Esophagus muscularis mucosa (tissue), 4 donors: ENCODE results near the gene MYOM3. TPM values are rescaled to one million over a fixed set of nuclear protein-coding genes. Genes with fewer than 3 reads are reported as not detected.
A peak's percentile ranks its signal among the peaks of the same experiment; 100 is the strongest.
"Not testable (repeated sequence)": the region's sequence is repeated elsewhere in the genome, so short reads cannot be mapped to it uniquely, and the experiment has no call there.

Experiments
- DNase-seq: peaks from one replicate; pipeline ENCODE4 v3.0.0-alpha.2; 2017; ENCODE audit errors: extremely low spot score
- H3K27ac ChIP-seq, 4 donors: fragments of 200-600 bp; sonication (generic); replicated peaks in 1 of 4; 1 replicate in 3 of 4; 2 replicates in 1 of 4; pipeline ENCODE4 v1.5.1; 2016 to 2019; ENCODE audit warnings: mild to moderate bottlenecking in 1 of 4
- H3K27me3 ChIP-seq, 4 donors: fragments of 200-600 bp; sonication (generic); one replicate each; pipeline versions ENCODE4 v1.5.1 to v1.6.0; 2016 to 2019
- H3K36me3 ChIP-seq, 4 donors: fragments of 200-600 bp; sonication (generic); one replicate each; pipeline ENCODE4 v1.5.1; 2016 to 2019
- H3K4me1 ChIP-seq, 4 donors: fragments of 200-600 bp; sonication (generic); one replicate each; pipeline ENCODE4 v1.5.1; 2016 to 2019
- H3K4me3 ChIP-seq, 4 donors: fragments of 200-600 bp; sonication (generic); 1 replicate in 2 of 4; 2 replicates in 2 of 4; pipeline ENCODE4 v1.5.1; 2016 to 2019; ENCODE audit warnings: mild to moderate bottlenecking in 4 of 4, moderate library complexity in 1 of 4
- H3K9me3 ChIP-seq, 4 donors: fragments of 200-600 bp; sonication (generic); 1 replicate in 3 of 4; 2 replicates in 1 of 4; pipeline ENCODE4 v1.5.1; 2016 to 2019
- EP300 ChIP-seq: sonication (generic); formaldehyde crosslinking; IDR thresholded peaks from one replicate; pipeline ENCODE4 v1.6.1; 2017; ENCODE audit warnings: antibody characterized with exemption
- POLR2A ChIP-seq: fragments of 450-650 bp; IDR thresholded peaks from one replicate; pipeline ENCODE4 v1.6.1; 2017; ENCODE audit warnings: antibody characterized with exemption, moderate library complexity, mild to moderate bottlenecking, low read depth
- POLR2AphosphoS5 ChIP-seq, 2 donors: sonication (generic); formaldehyde crosslinking; IDR thresholded peaks; one replicate each; pipeline ENCODE4 v1.6.1; 2017; ENCODE audit warnings: antibody characterized with exemption in 2 of 2
- WGBS: methylation state at CpG from one replicate; pipeline ENCODE4 v1.1.5; 2018; 5-methylcytosine and 5-hydroxymethylcytosine counted together
- intact Hi-C: fragments of 100-400 bp; cut with DNase I; formaldehyde crosslinking; loops from one replicate; pipeline ENCODE4 v1.15.1; 2023
- total RNA-seq, 4 donors: library from RNA; depleted of rRNA; stranded (reverse); fragments of >200 nt; gene quantifications; one replicate each; pipeline versions ENCODE4 v1.1.0 to v1.2.1, GENCODE V29; 2016
- TF ChIP-seq, protein P1 (sequence below), 3 experiments: fragments of 200-600 bp in 2 of 3; fragments of 450-650 bp in 1 of 3; sonication (generic) in 2 of 3; IDR thresholded peaks; one replicate each; pipeline ENCODE4 v1.5.1; 2017 to 2019; ENCODE audit warnings: antibody characterized with exemption in 3 of 3, mild to moderate bottlenecking in 2 of 3, moderate library complexity in 1 of 3

The MYOM3 gene
- total RNA-seq, 4 donors from 2014 or later, result 0.17 to 2.5 (median 1.4) TPM

DNA sequence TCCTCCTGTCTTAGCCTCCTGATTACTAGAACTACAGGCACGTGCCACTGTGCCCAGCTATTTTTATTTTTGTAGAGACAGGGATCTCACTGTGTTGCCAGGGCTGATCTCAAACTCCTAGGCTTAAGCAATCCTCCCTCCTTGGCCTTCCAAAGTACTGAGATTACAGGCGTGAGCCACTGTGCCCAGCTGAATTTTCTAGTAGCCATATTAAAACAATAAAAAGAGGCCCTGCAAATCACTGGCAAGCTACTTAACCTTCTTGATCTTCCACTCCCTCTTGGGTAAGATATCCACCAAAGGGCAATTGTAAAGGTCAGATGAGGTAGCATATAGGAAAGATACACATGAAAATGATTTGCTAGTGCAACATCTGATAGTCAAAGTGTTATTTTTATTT is 66.2 kb downstream of the MYOM3 start:
- intact Hi-C loops, result no loop called here
- no peak overlapping the region for H3K4me3 ChIP-seq
- no peaks in the 10 kb centered on the region for H3K36me3 ChIP-seq
- H3K27ac ChIP-seq, result peak overlapping the region; percentile 51 to 76 (median 62)
- peaks cover 16 to 22% (median 20%) of the 10 kb centered on the region in 4 donors for H3K4me1 ChIP-seq
- TF ChIP-seq EP300, result no peak
- H3K9me3 ChIP-seq, result no peaks in the 10 kb centered on the region
- WGBS, result 40% methylated on average over 2 of the region's 2 CpGs
- no peak for DNase-seq
- no peaks in the 10 kb centered on the region for H3K27me3 ChIP-seq

DNA sequence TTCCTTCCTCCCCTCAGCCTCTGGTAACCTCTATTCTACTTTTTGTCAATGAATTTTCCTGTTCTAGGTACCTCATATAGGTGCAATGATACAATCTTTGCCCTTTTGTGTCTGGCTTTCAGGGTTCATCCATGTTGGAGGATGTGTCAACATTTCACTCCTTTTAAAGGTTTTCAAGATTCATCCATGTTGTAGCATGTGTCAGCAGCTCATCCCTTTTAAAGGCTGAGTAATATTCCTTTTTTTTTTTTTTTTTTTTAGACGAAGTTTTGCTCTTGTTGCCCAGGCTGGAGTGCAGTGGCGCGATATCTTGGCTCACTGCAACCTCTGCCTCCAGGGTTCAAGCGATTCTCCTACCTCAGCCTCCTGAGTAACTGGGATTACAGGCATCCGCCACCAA is 67.3 kb downstream of the MYOM3 start:
- intact Hi-C loops, H3K27ac ChIP-seq, DNase-seq, H3K9me3 ChIP-seq, H3K4me3 ChIP-seq, H3K36me3 ChIP-seq, H3K27me3 ChIP-seq: not testable (repeated sequence)
- H3K4me1 ChIP-seq, result peaks cover 16 to 22% (median 20%) of the 10 kb centered on the region in 4 donors
- WGBS, result 97% methylated on average over 5 of the region's 5 CpGs

DNA sequence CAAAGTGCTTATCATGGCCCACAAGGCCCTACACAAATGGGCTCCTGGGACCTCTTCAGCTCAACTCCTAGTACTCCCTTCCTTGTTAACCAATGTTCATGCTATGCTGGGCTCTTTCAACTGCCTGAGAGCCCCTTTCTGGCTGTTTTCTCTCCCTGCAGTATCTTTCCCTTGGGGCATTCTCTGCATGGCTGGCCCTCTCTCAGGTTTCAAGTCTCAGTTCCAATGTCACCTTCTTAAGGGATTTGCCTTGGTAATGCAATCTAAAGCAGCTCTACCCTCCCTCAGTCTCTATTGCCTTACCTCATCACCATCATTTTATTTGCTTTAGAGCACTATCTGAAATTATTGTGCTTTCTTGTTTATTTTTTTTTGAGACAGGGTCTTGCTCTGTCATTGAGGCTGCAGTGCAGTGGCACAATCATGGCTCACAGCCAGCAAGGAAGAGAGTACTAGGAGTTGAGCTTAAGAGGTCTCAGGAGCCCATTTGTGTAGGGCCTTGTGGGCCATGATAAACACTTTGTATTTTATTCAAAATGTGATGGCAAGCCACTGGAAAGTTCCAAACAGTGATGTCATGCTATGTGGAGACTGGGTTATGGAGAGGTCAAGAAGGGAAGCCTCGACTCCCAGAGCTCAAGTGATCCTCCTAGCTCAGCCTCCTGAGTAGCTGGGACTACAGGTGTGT is 68.4 kb downstream of the MYOM3 start:
- H3K36me3 ChIP-seq, result no peaks in the 10 kb centered on the region
- WGBS, result 63% methylated on average over 1 of the region's 1 CpG
- intact Hi-C loops, result no loop called here
- no peak overlapping the region for H3K27ac ChIP-seq
- no peaks in the 10 kb centered on the region for H3K9me3 ChIP-seq
- TF ChIP-seq POLR2AphosphoS5 (IDR thresholded peaks at IDR 0.05), result no peak
- TF ChIP-seq, protein P1, sequence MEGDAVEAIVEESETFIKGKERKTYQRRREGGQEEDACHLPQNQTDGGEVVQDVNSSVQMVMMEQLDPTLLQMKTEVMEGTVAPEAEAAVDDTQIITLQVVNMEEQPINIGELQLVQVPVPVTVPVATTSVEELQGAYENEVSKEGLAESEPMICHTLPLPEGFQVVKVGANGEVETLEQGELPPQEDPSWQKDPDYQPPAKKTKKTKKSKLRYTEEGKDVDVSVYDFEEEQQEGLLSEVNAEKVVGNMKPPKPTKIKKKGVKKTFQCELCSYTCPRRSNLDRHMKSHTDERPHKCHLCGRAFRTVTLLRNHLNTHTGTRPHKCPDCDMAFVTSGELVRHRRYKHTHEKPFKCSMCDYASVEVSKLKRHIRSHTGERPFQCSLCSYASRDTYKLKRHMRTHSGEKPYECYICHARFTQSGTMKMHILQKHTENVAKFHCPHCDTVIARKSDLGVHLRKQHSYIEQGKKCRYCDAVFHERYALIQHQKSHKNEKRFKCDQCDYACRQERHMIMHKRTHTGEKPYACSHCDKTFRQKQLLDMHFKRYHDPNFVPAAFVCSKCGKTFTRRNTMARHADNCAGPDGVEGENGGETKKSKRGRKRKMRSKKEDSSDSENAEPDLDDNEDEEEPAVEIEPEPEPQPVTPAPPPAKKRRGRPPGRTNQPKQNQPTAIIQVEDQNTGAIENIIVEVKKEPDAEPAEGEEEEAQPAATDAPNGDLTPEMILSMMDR (IDR thresholded peaks at IDR 0.05), result no peak
- TF ChIP-seq POLR2A, result no peak
- TF ChIP-seq EP300, result no peak
- H3K4me3 ChIP-seq, result no peak overlapping the region
- no peaks in the 10 kb centered on the region for H3K27me3 ChIP-seq
- peaks cover 16 to 22% (median 20%) of the 10 kb centered on the region in 4 donors for H3K4me1 ChIP-seq
- DNase-seq, result no peak

DNA sequence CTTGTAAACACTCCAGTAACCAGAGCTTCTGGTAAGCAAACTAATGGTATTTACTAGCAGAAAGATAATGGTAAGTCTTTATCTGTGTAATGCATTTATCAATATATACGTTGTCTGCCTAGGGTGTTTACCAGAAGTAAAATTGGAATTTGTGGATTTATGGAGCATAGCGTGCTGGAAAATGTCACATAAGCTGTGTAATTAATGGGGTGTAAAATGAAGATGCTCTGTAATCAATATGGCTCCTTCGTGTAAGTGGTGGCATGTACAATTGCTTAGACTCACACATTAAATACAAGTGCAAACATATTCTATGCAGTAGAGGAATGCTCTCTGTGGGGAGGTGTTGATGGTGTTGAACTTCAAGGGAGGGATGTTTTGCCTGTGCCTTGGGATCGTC is 69.6 kb downstream of the MYOM3 start:
- WGBS, result 78% methylated on average over 4 of the region's 4 CpGs
- intact Hi-C loops, result no loop called here
- Histone ChIP-seq H3K27ac (no peak overlapping the region), H3K36me3 (no peaks in the 10 kb centered on the region), H3K4me3 (no peak overlapping the region), H3K27me3 (no peaks in the 10 kb centered on the region), H3K4me1 (peaks cover 16 to 19% (median 18%) of the 10 kb centered on the region in 4 donors), H3K9me3 (no peaks in the 10 kb centered on the region)
- DNase-seq, result no peak
- TF ChIP-seq EP300 (no peak), POLR2A (no peak), POLR2AphosphoS5 (IDR thresholded peaks at IDR 0.05) (no peak)
- TF ChIP-seq, protein P1 (IDR thresholded peaks at IDR 0.05), result no peak

DNA sequence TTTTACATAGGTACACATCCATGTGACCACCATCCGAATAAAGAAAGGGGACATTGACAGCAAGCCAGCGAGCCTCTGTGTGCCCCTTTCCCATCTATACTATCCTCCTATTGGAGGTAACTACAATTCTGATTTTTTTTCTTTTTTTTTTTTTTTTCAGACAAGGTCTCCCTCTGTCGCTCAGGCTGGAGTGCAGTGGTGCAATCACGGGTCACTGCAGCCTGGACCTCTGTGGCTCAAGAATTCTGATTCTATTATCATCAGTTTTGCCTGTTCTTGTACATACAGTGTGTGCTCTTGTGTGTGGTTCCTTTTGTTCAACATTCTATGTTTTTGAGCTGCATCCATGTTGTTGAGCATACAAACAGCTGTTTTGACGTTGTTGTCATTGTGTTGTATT is 75.8 kb downstream of the MYOM3 start:
- 84% methylated on average over 5 of the region's 5 CpGs for WGBS
- H3K9me3 ChIP-seq, result no peaks in the 10 kb centered on the region
- no peak for DNase-seq
- intact Hi-C loops, result no loop called here
- no peak overlapping the region for H3K27ac ChIP-seq
- H3K4me3 ChIP-seq, result no peak overlapping the region
- no peaks in the 10 kb centered on the region for H3K36me3 ChIP-seq
- no peaks in the 10 kb centered on the region for H3K27me3 ChIP-seq
- H3K4me1 ChIP-seq, result no peaks in the 10 kb centered on the region
- TF ChIP-seq EP300, result no peak
- TF ChIP-seq POLR2AphosphoS5 (IDR thresholded peaks at IDR 0.05), result no peak
- no peak for TF ChIP-seq POLR2A
- TF ChIP-seq, protein P1 (IDR thresholded peaks at IDR 0.05), result no peak

DNA sequence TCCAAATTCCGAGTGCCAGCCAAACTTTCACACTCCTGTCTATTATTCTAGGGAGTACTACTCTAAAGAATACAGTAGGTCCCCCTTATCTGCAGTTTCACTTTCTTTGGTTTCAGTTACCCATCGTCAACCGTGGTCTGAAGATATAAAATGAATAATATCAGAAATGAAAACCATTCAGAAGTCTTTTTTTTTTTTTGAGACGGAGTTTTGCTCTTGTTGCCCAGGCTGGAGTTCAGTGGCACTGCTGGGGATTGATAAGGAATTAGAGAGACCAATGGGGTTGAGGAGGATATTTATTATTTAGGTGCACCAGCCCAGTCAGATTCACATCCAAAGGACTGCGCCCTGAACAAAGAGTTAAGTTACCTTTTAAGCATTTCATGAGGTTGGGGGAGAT is 79.0 kb downstream of the MYOM3 start:
- Histone ChIP-seq H3K4me1 (peaks cover 0 to 5% (median 3%) of the 10 kb centered on the region in 4 donors), H3K9me3 (no peaks in the 10 kb centered on the region), H3K27me3 (no peaks in the 10 kb centered on the region), H3K27ac (no peak overlapping the region), H3K36me3 (no peaks in the 10 kb centered on the region), H3K4me3 (no peak overlapping the region)
- TF ChIP-seq POLR2AphosphoS5 (IDR thresholded peaks at IDR 0.05) (no peak), EP300 (no peak), POLR2A (no peak)
- TF ChIP-seq, protein P1 (IDR thresholded peaks at IDR 0.05), result no peak
- intact Hi-C loops, result no loop called here
- DNase-seq, result no peak
- WGBS, result 83% methylated on average over 5 of the region's 5 CpGs

DNA sequence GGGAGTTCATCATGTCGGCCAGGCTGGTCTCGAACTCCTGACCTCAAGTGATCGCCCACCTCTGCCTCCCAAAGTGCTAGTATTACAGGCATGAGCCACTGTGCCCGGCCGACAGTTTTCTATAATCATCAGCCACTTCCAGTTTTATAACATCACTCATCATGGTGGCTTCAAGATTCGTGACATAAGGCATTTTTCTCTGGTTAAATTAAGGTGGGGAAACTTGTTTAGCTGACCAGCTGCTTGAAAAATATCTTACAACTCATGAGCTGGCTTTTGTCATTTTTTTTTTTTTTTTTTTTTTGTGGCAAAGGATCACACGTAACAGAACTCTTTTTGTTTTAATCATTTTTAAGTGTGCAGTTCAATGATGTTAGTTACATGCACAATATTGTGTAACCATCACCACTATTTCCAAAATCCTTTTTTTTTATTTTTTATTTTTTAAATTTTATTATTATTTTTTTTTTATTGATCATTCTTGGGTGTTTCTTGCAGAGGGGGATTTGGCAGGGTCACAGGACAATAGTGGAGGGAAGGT is 80.9 kb downstream of the MYOM3 start:
- intact Hi-C loops, H3K9me3 ChIP-seq, H3K36me3 ChIP-seq, H3K4me3 ChIP-seq, H3K27me3 ChIP-seq, DNase-seq: not testable (repeated sequence)
- peak overlapping the region in 1 of 4 donors; percentile 22 for H3K27ac ChIP-seq
- H3K4me1 ChIP-seq, result peaks cover 0 to 10% (median 7%) of the 10 kb centered on the region in 4 donors
- 87% methylated on average over 7 of the region's 7 CpGs for WGBS
